Type B pancreatic cell (in vitro differentiated cells): ENCODE data around the gene SYNJ2BP. TPM values are rescaled to one million over a fixed set of nuclear protein-coding genes. Genes with fewer than 3 reads are reported as not detected.

Experiments
- DNase-seq: peaks from one replicate; pipeline ENCODE4 v3.0.0; 2021; ENCODE audit warnings: mixed read lengths; ENCODE audit not compliant: unreplicated experiment; ENCODE audit errors: extremely low spot score
- H3K27ac Mint-ChIP-seq: 2 replicates; pipeline ENCODE4 v1.8.0; 2021; ENCODE audit warnings: mild to moderate bottlenecking, mixed read lengths
- H3K27me3 Mint-ChIP-seq: 2 replicates; pipeline ENCODE4 v1.8.0; 2021; ENCODE audit warnings: mixed read lengths
- H3K36me3 Mint-ChIP-seq: 2 replicates; pipeline ENCODE4 v1.8.0; 2021; ENCODE audit warnings: mixed read lengths
- H3K4me1 Mint-ChIP-seq: one replicate; pipeline ENCODE4 v1.8.0; 2021; ENCODE audit warnings: mixed read lengths; ENCODE audit not compliant: unreplicated experiment
- H3K4me3 Mint-ChIP-seq: 2 replicates; pipeline ENCODE4 v1.8.0; 2021; ENCODE audit warnings: mild to moderate bottlenecking, mixed read lengths
- H3K9me3 Mint-ChIP-seq: 2 replicates; pipeline ENCODE4 v1.8.0; 2021; ENCODE audit warnings: mixed read lengths
- total RNA-seq: library from RNA; stranded (reverse); gene quantifications from 2 replicates; pipeline ENCODE4 v1.2.1, GENCODE V29; 2021; ENCODE audit warnings: low replicate concordance
- TF ChIP-seq, protein P1 (sequence below): fragments of 200-600 bp; sonication (generic); conservative IDR thresholded peaks from 2 replicates; pipeline ENCODE4 v1.5.0; 2021; ENCODE audit warnings: antibody characterized with exemption, mild to moderate bottlenecking

SYNJ2BP gene
- total RNA-seq, 1 donor from 2014 or later, result 32.5 TPM

DNA sequence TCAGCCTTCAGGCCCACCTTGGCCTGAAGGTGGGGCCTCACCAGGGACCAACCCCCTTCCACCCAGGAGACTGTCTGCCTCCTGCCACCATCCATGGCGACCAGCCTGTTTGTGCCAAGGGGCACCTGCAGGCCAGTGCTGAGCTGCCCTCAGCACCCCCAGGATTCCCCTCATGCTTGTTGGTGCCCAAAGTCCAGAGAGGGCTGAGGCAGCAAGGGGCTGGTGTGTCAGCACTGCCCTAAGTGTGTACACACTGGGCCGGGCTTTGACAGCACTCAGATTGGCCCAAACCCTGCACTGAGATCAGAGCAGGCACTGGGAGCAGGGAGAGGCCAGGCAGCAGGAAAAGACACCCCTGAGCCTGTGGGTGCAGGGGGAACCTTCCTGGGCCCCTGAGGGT lies 18.6 kb downstream of the SYNJ2BP start:
- H3K27ac Mint-ChIP-seq, result no peak overlapping the region
- peaks cover 4% of the 10 kb centered on the region for H3K4me1 Mint-ChIP-seq
- no peaks in the 10 kb centered on the region for H3K9me3 Mint-ChIP-seq
- H3K36me3 Mint-ChIP-seq, result peaks cover under 1% of the 10 kb centered on the region
- no peak overlapping the region for H3K4me3 Mint-ChIP-seq
- DNase-seq, result no peak
- H3K27me3 Mint-ChIP-seq, result no peaks in the 10 kb centered on the region
- TF ChIP-seq, protein P1, sequence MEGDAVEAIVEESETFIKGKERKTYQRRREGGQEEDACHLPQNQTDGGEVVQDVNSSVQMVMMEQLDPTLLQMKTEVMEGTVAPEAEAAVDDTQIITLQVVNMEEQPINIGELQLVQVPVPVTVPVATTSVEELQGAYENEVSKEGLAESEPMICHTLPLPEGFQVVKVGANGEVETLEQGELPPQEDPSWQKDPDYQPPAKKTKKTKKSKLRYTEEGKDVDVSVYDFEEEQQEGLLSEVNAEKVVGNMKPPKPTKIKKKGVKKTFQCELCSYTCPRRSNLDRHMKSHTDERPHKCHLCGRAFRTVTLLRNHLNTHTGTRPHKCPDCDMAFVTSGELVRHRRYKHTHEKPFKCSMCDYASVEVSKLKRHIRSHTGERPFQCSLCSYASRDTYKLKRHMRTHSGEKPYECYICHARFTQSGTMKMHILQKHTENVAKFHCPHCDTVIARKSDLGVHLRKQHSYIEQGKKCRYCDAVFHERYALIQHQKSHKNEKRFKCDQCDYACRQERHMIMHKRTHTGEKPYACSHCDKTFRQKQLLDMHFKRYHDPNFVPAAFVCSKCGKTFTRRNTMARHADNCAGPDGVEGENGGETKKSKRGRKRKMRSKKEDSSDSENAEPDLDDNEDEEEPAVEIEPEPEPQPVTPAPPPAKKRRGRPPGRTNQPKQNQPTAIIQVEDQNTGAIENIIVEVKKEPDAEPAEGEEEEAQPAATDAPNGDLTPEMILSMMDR, result no peak

DNA sequence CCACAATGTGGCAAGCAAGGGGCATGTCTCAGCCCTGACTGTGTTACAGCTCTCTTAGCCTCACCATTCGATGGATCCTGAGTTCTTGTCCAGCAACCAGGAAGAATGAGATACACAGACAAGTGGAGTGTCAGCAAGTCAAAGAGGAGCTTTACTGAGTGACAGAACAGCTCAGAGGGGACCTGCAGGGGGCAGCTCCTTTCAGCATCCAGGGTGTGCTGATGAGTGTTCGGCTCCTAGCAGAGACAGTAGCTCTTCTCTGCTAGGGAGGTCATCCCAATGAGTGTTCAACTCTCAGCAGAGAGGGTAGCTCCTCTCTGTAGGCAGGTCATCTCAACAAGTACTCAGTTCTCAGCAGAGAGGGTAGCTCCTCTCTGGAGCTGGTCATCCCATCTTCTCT lies 19.1 kb downstream of the SYNJ2BP start:
- H3K27me3 Mint-ChIP-seq, result no peaks in the 10 kb centered on the region

DNA sequence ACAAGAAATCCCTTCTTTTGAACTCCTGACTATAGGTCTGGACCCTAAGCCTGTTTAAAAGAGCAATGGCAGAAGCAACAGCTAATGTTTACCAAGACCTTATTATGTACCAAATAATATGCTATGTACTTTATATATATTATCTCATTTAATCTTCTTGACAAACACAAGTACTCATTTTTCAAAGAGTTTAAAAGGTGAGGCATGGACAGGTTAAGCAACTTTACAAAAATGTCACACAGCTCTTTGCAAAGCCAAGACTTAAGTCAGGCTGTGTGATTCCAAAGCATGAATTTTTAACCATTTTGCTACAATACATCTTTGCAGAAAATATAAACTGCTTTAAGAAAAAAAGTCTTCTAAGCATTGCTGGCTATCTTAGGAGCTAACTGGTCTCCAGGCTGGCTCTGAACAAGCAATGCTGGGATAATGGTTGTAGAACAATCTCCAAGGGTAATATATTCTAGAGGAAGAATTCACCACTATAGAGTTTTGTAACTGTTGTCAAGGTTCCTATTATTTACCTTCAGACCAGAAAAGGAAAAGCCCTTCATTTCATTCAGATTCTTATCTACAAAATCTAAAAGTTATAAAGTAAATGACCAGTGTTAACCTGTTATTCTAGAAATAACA lies 22.1 kb downstream of the SYNJ2BP start:
- DNase-seq, result no peak
- Mint-ChIP-seq H3K36me3 (peaks cover 9% of the 10 kb centered on the region), H3K4me3 (no peak overlapping the region), H3K27ac (no peak overlapping the region), H3K9me3 (no peaks in the 10 kb centered on the region), H3K4me1 (peaks cover 4% of the 10 kb centered on the region), H3K27me3 (no peaks in the 10 kb centered on the region)
- TF ChIP-seq, protein P1, result no peak

More for the DNA sequence above, 19.1 kb downstream of the SYNJ2BP start:
- Mint-ChIP-seq H3K4me1 (peaks cover 4% of the 10 kb centered on the region), H3K4me3 (no peak overlapping the region), H3K36me3 (peaks cover 6% of the 10 kb centered on the region), H3K9me3 (no peaks in the 10 kb centered on the region), H3K27ac (no peak overlapping the region)
- no peak for DNase-seq
- TF ChIP-seq, protein P1, result no peak

DNA sequence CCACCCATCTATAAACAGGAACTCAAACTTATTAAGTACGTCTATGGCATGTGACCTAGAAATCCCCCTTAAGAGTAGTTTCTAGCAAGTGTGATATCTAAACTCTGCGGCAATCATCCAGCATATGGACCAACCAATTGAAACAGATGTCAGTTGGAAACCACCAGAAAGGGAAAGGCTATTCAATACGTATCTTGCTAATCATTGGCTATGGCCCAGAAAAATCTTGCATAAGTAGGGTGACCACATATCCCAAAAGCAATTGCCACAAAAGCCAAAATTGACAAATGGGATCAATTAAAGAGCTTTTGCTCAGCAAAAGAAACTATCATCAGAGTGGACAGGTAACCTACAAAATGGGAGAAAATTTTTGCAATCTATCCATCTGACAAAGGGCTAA lies 24.2 kb downstream of the SYNJ2BP start:
- TF ChIP-seq, protein P1, result no peak
- no peak for DNase-seq
- Mint-ChIP-seq H3K4me1 (peaks cover 4% of the 10 kb centered on the region), H3K36me3 (peaks cover 19% of the 10 kb centered on the region), H3K4me3 (no peak overlapping the region), H3K9me3 (no peaks in the 10 kb centered on the region), H3K27me3 (no peaks in the 10 kb centered on the region), H3K27ac (no peak overlapping the region)

DNA sequence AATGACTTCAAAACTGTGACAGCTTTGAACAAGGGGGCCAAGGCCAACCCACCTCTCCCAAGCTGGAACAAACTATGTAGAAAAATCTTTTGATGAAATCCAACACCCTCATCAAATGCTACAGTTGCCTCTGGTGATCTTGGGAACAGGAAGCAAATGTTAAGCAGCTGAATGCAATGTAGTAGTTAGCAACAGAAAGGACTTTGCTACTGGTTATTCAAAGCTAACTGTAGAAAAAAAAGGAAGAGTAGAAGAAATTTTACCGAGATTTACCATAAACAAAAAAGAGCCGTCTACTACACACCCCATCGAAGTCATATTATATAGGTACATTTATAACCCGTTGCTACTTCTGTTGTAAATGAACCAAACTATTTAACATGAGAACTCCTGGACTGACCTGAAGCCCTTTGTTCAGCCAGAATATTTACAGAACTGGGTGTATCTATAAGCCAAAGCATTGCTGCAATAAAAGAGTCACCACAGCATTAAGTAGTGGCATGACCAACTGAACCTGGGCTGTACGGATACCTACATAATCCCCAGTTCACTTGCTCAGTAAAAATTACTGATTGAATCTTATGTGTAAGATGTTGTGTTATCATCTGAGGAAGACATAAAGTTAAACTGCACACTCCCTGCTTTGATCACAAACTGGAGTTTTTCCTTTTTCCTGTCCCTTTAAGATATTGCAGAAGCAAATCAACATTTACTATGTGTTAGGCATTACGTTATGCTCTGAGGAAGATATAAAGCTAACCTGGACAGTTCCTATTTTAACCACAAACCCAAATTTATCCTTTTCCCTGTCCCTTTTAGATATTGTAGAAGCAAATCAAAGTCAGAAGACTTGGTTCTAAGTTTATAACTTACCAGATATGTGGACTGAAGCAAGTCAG lies 25.1 kb downstream of the SYNJ2BP start:
- no peaks in the 10 kb centered on the region for H3K9me3 Mint-ChIP-seq
- no peak overlapping the region for H3K4me3 Mint-ChIP-seq
- peaks cover 4% of the 10 kb centered on the region for H3K4me1 Mint-ChIP-seq
- peaks cover 19% of the 10 kb centered on the region for H3K36me3 Mint-ChIP-seq
- TF ChIP-seq, protein P1, result no peak
- H3K27me3 Mint-ChIP-seq, result no peaks in the 10 kb centered on the region
- no peak for DNase-seq
- H3K27ac Mint-ChIP-seq, result no peak overlapping the region
